NCI-H1092 treated with DMSO at 0.1 percent for 48 hours (cell line): ENCODE results near the gene COL4A6.

Experiments
- DNase-seq: peaks from one replicate; lab custom pipeline; 2025; lab: John Stamatoyannopoulos, UW

Gene COL4A6

GRCh38 chrX:108216919-108217571 is 221.2 kb downstream of the COL4A6 start:
- no peak for DNase-seq

GRCh38 chrX:108216405-108216804 is 221.8 kb downstream of the COL4A6 start:
- DNase-seq: no peak

DNA sequence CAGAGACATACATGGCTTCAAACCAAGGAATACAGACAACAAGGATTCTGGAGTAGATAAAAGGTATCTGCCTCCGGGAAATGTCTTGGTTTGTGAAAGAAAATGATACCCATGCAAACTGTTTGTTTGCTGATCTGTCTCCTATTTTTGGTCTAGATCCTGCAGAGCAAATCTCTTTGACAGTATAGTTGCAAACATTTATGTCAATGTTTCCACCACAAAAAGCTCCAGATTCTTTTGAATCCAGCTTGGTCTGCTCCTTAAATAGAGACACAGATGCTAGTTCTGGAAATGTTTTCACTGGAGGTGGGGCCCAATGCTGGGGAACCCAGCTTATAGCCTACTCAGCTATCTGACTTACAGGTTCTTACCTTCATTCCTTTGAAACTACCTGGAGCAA is 226.9 kb downstream of the COL4A6 start:
- DNase-seq: no peak

- no peak for DNase-seq
Measured at GRCh38 chrX:108209006-108209554, 229.1 kb downstream of the COL4A6 start.

DNA sequence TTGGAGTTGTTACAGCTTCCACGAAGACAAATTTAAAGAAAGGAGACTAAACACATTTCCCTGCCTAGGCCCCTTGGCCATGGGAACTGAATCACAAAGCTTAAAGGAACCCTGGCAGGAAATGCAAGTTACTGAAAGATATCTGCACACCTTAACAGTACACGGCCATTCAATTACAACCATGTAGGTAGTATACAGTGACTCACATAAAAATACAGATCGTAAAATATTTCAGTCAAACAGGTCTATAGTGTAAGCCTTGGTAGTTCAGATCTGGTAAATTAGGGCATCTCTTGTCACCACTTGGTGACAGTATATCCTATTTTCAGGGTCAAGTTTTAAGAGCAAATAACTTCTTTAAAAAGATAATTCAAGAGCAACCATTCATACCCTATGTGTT is 234.7 kb downstream of the COL4A6 start:
- DNase-seq: no peak

DNA sequence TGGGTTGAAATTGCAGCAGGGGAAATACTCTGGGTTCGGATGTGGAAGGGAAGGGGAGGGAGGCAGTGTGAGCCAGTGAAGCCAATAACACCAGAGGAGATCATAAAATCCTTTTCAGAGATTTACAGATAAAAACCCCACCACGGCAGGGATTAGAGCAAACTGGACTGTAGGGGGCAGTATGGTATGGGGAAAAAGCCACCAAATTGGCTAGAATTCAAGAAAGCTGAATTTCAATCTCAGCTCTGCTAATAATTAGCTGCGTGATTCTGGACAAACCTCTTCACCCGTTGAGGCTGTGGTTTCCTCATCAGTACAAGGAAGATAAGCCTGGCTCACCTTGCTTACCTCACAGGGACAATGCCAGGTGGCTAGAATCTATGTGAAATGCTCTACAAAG is 238.5 kb downstream of the COL4A6 start:
- peak; percentile 31 for DNase-seq

GRCh38 chrX:108199041-108199440 is 239.2 kb downstream of the COL4A6 start:
- no peak for DNase-seq

GRCh38 chrX:108198420-108198819 is 239.8 kb downstream of the COL4A6 start:
- no peak for DNase-seq

DNA sequence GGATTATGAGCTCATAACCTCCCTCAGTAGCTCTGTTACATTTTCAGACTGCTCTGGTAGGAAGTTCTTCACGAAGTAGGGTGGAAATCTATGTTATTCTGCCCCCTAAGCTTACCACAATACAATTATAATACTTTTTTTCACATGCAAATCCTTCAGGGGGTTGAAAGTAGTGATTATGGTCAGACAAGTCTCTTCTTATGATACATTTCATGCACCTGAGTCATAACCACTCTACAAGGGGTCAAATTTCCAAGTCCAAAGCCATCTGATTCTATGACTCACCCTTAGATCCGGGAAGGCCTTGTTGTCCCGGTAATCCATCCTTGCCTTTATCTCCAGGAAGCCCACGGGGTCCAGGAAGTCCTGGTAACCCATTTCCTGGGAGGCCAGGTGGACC is 251.4 kb downstream of the COL4A6 start:
- no peak for DNase-seq

GRCh38 chrX:108178143-108178498 is 260.1 kb downstream of the COL4A6 start:
- no peak for DNase-seq

DNA sequence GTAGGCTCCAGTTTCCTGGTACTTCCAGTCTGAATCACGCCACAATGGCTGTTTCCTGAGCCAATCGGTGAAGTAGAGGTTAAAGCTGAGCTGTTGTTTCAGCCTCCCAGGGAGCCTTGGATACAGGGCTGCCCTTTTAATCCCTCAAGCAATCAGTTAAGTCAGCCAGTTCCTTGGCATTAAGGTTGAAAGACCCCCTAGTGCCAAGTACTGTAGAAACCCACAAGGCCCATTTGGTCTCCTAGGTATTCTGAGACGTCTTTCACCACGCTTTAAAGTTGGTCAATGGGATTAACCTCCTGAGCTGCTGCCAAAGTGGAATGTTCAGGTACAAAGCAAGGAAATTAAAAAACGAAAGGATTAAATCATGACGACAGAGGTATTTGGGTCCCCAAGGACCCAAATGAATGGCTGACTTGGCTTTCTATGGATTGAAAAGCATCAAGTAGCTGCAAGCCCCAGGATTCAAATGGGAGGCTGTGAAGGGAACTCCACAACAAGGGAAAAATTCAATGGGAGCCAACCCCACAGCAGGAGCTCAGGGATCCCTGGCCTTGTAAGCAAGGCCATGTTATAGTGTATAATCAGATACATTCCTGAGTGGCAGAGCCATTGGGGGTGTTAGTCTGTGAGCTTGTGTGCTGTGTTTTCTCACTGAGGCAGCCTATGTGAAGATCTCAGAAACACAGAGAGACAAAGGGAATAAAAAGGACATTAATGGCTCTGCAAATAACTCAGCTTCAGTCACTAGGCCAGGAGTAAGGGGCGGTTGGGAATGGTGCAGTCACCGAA is 260.7 kb downstream of the COL4A6 start:
- no peak for DNase-seq

GRCh38 chrX:108173874-108174273 is 264.3 kb downstream of the COL4A6 start:
- DNase-seq: no peak

DNA sequence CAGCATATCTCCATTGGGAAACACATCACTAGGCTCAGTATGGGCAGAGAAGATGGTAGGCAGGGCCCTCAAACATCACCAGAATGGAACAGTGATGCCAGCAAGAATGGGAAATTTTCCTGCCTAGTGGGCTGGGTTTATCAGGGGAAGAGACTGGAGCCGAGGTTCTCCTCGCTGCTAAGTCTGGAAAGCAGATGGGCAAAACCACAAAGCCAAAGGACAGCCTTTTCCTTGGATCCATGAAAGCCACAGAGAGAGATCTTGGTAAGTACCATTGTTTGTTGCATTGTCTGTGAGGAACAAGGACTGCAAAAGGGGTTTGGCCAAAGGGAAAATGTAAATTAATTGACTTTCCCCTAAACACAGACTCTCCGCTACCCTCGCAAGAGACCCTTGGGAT is 266.6 kb downstream of the COL4A6 start:
- no peak for DNase-seq

DNA sequence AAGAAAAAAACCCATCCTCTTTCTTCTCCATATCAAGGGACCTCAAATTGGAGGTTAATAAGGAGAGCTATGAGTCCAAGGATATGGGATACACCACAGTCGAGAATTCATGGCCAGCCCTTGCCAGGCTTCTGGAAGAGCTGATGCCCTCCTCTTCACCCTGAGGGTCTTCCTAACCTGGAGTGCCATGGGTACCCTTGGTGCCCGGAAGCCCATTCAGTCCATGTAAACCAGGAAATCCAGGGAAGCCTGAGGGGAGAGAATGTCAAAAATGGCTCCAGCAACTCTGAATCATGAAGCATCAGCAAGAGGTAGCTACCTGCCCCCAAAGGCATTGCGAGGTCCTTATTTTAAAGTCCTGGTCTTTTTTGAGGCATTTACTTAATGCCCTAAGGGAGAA is 268.5 kb downstream of the COL4A6 start:
- DNase-seq: no peak

GRCh38 chrX:108168961-108169740 is 269.1 kb downstream of the COL4A6 start:
- DNase-seq: no peak

DNA sequence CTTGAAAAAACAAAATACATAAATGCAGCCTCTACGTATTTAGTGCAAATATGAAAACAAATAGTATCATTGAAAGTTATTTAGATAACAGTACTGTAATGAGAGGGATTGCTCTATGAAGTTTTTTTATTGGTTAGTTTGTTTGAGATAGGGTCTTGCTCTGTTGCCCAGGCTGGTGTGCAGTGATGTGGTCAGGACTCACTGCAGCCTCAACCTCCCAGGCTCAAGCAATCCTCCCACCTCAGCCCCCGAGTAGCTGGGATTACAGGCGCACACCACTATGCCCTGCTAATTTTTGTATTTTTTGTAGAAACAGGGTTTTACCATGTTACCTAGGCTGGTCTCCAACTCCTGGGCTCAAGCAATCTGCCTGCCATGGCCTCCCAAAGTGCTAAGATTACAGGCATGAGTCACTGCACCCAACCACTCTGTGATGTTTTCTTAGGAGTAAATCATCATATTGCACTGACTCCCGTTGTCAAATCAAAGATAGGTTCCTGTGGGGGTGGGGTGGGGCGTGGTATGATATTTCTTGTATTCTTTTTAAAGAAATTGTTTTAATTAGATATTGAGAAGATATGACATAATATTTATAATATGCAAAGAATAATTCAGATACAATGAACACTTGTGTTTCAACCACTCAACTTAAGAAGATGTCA is 270.9 kb downstream of the COL4A6 start:
- DNase-seq: no peak

DNA sequence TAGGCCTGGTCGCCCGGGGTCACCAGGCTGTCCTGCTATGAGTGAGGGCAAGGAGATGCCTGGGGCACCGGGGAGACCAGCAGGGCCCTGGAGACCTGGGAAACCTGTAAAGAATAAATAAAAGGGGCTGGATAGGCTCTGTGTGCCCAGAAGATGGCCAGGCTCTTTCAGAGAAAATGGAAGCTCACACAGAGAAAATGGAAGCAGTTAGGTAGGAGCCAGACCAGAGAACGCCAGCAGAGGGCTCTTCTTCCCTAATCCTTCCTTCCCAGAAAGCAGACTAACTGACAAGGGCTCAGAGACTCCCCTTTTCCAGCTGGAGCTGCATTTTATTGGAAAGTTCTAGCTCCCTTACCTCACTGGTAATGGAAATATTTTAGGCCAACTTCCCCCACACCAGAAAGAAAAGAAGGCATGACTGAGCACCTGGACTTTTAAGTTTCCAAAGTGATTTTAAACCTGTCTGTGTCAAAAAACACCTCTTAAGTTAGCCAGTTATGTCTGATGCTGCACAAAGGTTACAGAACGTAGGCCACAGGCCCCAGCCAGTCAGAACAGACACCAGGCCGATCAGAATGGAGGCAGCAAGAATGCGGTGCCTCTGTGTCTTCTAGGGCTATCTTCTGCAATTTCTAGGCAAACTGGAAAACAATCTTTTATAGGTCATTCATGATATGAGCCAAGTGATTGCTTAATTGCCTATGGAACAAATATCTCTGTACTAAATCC is 272.7 kb downstream of the COL4A6 start:
- DNase-seq: no peak

DNA sequence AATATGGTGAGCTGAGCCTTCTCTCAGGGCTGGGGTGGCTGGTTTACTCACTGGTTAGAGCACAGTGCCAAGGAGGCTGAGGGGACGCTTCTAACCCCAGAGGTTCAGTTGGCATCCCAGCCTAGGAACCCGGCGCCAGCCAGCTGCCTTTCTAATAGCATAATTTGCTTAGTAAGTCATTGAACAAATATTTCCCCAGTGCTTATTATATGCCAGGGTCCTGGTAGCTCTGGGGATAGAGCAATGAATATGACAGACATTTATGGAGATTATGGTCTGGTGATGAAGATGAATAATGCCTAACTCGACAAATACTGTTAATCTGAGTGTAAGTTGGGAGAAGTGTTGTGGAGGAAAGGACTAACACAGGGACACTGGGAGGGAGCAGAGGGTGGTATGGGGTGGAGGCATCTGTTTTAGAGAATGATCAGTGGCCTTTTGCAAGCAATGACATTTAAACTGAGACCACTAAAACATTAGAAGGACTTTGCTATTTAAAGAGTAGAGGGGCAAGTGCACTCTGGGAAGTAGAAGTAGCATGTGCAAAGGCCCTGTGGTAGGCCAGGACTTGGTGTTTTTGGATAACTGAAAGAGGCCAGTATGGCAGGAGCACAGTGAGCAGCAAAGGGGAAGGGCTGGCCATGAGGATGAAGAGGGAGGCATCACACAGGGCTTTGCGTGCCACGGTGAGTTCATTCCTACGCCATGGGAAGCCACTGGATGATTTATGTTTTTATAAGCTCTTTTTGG is 274.7 kb downstream of the COL4A6 start:
- no peak for DNase-seq

GRCh38 chrX:108162265-108162664 is 276.0 kb downstream of the COL4A6 start:
- DNase-seq: no peak

DNA sequence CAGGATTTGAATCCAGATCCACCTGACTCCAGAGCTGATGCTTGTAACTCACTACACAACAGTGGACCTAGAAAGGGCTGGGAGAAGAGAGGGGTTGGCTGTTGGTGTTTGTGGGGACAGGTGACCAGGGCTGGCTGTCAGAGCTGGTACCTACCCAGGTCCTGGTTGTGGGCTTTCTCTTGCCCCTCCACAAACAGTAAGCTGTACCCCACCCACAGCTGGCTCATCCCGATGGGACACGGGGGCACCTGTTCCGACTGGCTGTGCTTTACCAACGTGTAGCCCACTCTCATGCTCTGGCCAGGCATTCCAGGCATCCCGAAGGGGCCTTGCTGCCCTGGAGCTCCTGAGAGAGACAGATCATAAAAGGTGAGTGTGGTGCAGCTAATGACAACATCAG is 277.9 kb downstream of the COL4A6 start:
- no peak for DNase-seq
